NCI-H1048 (cell line): ENCODE results near the gene ESPL1.
A peak's percentile ranks its signal among the peaks of the same experiment; 100 is the strongest.
"Not testable (repeated sequence)": the region's sequence is repeated elsewhere in the genome, so short reads cannot be mapped to it uniquely, and the experiment has no call there.

Experiments
- DNase-seq: peaks from one replicate; lab custom pipeline; 2025; lab: John Stamatoyannopoulos, UW

The ESPL1 gene

DNA sequence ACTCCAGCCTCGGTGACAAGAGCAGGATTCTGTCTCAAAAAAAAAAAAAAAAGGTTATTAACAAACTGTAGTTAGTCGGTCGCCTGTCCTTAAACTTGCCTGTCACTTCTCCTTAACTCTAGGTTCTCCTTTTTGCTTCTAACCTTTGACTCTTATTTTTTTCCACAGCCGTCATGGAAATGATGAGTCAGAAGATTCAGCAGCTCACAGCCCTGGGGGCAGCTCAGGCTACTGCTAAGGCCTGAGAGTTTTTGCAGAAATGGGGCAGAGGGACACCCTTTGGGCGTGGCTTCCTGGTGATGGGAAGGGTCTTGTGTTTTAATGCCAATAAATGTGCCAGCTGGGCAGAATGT is 31.0 kb downstream of the ESPL1 start:
- DNase-seq, result no peak

DNA sequence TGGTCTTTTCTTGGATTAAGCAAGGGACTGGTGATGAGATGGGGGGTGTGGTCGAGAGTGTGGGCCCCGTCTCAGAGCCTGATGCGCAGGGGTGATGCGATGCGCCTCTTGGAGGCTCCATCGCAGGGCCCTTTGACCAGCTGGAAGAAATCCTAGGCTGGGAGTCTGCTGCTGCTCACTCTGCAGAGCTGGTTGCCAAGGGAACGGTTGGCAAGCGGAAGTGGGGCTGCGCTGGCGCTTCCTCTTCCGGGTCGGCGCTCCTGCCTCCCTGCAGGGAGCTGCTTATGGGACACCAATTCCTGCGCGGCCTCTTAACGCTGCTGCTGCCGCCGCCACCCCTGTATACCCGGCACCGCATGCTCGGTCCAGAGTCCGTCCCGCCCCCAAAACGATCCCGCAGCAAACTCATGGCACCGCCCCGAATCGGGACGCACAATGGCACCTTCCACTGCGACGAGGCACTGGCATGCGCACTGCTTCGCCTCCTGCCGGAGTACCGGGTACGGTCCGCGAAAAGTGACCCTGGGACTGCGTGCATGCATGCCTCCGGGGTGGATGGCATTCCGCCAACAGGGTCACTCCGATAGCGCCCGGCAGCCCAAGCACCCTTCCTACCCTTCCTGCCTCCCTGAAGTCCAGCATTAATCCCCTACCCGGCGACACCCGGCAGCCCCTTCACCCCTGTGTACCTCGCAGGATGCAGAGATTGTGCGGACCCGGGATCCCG is 31.5 kb downstream of the ESPL1 start, which contains the start of gene MYG1:
MYG1 (plus strand) TSS at position 242 of the 727 bp plus-strand sequence; CDS start at position 285, 43 bp downstream.
- DNase-seq, result peak; percentile 79

DNA sequence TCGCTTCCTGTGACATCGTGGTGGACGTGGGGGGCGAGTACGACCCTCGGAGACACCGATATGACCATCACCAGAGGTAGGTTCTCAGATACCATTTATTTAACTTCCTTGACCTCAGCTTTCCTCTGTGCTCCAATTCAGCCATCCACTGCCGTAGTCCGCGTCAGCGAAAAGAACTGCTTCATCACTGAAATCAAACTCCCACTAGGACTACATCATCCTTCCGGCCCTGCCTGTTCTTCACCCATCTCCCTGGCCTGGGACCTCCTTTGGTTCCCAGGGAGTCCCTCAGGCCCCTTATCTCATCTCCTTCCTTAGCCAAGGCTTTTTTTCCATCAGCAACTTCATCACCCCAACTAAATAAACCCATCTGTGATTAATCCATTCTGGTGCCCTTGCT is 32.1 kb downstream of the ESPL1 start:
- DNase-seq, result no peak

DNA sequence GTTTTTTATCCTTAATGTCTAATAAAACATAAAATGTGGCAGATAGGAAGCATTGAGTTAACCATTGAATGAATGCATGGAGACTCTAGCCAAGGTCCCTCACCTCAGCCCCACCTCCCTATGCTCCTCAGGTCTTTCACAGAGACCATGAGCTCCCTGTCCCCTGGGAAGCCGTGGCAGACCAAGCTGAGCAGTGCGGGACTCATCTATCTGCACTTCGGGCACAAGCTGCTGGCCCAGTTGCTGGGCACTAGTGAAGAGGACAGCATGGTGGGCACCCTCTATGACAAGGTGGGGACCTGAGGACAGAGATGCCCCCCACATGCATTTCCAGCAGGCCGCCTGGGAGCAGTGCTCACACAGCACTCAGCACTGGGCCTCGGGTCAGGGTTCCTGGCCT is 34.8 kb downstream of the ESPL1 start:
- DNase-seq, result no peak

DNA sequence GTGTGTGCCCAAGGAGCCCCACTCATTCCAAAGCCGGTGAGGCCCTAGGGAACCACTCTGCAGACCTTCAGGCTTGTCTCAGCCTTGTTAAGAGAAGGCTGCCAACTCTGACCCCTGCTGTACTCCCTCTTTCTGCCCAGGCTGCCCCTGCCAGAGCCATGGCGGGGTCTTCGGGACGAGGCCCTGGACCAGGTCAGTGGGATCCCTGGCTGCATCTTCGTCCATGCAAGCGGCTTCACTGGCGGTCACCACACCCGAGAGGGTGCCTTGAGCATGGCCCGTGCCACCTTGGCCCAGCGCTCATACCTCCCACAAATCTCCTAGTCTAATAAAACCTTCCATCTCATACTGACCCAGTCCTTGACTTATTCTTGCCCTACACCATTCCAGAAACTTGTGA is 38.7 kb downstream of the ESPL1 start:
- no peak for DNase-seq

DNA sequence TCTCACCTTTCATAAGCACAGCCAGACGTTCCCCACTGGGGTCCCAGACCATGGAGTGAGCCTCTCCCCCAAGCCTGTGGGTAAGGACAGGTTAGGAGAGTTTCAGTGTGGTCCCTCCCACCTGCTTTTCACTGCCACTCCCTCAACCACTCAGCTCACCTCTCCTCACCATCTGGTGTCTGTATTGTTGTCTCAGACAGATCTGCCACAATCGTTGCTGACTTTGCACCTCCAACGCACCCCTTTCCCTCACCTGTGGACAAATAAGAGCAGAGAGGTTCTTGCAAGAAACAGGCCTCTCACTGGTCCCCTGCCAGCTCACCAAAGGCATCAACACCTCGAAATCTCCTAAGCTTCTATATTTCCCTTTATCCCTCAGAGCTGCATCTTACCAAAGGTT is 40.2 kb downstream of the ESPL1 start:
- no peak for DNase-seq

DNA sequence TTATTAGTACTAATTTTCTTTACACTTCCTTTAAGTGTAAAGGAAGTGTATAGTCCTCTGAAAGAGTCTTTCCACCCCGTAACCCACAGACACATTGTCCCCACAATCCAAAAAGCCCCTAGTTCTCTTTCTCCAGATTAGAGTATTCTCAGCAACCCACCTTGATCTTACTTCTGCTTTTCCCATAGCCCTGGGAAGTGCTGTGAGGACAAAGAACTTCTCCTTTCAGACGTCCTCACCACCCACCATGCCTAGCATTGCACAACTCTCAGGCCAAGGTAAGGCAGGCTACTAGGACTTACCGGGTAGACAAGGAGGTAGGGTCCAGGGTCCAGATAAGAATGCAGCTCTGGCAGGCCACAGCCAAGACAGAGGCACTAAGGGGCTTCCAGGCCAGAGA is 45.9 kb downstream of the ESPL1 start:
- no peak for DNase-seq

DNA sequence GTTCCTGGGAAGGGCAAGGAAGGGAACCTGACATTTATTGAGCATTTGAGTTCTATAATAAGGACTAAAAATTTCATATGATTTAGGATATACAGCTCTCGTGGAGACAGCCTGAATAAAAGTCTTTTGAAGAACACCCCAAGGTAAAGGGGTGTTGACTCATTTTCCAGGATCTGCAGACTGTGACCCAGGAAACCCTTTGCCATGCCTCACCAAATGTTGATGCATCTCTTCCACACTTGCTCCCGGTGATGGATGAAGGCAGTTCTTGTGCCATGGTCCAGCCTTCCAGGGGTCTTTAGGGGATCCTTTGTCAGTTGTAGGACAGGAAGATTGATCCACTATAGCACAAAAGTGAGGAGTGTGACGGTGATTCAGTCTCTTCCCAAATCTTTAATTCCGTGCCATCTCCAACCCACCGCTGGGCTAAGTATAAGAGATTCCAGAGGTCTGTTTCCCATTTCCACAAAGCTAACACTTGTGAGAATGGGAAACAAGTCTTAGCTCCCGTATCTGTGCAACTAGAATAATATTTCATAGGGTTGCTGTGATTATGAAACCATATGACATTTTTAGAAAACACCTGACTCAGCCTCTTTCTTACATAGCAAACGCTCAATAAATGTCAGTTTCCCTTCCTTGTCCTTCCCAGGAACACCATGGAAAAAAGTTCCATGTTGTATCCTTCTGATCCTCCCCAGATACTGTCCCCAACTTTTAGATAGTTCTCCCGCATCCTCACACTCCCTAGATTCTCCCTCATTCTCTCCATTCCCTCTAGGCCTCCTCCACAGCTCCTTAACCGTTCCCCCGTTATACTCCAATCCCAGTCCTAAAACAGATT is 52.5 kb downstream of the ESPL1 start:
- DNase-seq, result no peak

DNA sequence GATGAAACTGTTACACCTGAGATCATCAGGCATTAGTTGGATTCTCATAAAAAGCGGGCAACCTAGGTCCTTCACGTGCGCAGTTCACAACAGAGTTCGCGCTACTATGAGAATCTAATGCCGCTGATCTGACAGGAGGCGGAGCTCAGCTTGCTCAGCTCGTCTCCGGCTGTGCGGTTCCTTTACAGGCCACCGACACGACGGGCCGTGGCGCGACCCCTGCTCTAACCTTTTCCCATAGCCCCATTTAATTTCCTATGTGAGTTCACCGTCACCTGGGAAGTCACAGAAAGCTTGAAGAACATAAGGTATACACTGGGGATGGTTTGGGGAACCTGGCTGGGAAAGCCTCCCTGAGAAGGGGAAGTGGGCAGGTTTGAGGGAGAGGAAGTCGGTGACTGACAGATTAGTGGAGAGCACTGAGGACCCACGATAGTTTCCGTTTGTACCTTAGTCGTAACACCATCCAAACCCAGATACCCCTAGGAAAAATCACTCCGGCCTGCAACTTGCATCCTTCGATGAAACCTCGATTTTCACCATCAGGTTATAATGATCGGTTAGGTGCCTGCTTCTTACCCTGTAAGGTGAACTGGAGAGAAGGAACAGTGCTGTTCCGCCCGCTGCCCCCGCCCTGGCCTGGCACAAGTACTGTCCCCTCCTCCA is 56.1 kb downstream of the ESPL1 start:
- DNase-seq, result no peak

DNA sequence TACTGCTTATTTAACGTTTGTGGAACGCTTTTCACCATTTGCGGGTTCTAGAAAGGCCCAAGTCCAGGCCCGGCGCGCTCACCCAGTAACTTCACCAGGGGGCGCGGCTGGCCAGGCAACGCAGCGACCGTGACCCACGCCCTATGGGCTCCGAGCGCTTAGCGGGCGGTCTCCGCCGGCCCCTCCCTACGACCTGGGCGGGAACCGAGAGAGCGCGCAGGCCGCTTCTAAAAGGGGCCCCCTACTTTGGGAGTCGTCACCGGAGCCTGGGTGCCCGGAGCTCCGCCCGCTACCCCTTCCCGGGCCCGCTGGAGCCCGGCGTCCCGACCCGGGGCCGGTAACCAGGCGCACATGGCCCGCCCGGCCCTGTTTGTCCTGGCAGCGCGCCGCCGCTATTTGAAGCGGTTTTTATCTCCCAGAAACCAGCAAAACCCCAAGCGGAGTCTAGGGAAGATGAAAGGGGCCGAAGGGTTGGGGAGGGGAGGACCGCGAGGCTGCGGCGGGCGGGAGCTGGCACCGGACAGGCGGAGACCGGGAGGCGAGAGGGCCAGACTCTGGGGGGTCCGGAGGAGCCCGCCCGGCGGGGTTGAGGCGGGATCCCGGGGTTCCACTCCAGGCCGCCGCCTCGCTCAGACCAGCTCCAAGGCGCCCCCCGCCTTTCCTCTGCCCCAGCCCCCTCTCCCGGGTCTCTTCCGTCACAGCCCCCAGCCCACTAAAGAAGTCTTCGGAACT is 56.8 kb downstream of the ESPL1 start:
- peak; percentile 52 for DNase-seq

DNA sequence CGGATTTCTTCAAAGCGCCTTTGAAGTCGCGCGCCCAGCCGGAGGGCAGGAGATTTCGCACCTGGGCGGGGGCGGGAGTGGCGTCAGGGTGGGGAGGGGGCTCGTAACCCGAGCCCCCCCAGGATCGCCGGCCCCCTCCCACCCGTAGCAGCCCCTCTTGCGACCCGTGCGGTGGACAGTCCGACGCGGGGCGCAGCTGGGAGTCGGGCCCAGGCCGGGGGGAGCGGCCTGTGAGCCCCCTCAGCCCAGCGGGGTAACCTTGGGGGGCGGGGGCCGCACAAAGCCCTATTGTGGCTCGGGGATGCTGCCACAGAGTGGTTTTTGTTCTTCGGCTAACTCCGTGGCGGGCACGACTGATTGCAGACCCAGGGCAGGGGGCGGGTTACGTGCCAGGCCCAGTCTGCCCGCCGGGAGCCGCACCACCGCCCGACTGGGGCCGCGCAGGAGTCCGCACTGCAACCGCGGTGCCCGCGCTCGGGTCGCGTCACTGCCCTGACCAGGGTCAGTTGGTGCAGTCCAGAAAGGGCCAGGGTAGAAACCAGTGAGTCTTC is 57.5 kb downstream of the ESPL1 start:
- no peak for DNase-seq

DNA sequence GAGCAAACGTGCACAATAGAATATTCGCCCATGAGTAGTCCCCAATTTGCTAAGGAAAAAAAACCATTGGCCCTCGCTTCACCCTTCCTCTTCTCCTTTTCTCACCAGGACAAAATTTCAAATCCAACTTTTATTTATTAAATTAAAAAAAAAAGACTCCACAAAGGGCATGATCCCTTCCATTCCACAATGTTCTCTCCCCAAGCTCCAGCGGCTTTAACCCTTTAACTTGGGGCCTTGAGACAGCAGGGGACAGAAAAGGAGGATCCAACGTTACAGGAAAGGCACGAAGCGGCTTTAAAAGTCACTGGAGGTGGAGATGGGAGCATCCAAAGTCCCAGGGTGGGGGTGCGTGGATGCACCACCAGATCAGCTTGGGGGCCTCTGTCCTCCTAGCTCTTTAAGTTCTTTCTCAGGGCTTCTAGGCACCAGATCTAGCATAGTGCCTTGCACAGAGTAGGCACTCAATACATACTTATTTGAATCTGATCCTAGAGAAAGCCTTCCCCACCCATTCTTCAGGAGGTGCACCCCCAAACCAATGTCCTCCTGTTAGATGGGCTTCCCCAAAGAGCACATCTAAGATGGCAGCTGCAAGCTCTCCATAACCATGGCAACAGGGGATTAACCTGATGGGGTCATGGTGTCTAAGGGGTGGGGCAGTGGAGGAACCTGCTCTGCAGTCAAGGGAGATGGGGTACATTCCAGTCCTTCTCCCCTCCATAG is 58.5 kb downstream of the ESPL1 start:
- DNase-seq, result no peak

DNA sequence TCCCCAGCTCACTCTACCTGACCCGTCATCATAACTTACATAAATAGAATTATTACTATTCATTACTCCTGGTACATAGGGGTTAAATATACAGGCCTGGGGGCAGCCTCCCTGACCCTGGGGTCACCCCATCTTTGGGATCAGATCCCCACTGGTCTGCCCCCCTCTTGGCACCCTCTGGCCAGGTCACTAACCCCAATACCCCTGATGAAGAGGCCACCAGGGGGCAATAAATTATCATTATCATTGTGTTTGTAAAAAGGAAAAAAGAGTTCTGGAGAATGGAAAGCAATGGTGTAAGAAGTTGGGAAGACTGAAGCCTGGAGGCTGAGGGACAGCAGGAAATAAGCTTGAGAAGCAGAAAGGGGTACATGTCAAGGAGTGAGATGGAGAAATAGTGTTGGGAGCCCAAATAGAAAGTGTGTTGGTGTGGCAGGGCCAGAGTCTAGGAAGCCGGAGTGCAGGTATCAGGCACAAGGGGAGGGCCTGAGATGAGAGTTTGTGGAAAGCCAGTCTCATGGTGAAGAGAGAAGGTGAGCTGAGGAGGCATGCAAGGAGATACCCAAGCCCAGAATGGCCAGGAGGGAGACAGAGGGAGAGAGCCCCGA is 59.4 kb downstream of the ESPL1 start:
- no peak for DNase-seq

DNA sequence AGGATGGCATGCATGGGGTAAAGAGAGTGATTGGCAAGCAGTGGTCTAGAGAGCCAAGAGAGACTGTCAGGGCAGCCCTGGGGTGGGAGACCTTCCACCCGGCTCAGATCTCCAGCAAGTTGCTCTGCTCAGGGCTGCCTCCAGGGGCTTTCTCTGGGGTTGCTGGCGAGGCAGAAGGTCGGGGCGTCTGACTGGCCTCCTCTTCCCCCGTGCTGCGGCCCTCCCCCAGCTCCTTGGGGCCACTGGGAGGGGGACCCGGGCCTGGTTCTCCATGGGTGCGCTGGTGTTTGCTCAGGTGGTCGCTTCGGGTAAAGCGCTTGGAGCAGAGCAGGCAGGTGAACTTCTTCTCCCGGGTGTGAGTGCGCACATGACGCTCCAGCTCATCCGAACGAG is 59.9 kb downstream of the ESPL1 start:
- DNase-seq, result no peak

DNA sequence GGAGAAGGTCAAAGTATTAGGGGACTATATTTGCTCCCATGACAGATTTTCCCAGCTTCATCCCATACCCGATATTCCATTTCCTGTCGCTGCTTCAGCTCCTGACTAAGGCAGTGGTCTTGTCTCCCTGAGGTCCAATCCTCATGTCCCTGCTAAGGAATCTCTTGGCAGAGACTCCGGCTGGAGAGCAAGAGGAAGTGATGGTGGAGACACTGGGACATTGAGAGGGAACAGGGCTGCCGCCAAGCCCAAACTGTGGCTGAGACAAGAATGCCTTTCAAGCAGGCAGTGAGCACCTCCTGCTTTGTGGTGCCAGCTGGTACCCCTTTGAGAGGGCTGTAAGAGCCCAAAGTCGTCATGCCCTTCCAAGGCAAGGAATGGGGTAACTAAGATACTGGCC is 62.6 kb downstream of the ESPL1 start:
- DNase-seq, result no peak

DNA sequence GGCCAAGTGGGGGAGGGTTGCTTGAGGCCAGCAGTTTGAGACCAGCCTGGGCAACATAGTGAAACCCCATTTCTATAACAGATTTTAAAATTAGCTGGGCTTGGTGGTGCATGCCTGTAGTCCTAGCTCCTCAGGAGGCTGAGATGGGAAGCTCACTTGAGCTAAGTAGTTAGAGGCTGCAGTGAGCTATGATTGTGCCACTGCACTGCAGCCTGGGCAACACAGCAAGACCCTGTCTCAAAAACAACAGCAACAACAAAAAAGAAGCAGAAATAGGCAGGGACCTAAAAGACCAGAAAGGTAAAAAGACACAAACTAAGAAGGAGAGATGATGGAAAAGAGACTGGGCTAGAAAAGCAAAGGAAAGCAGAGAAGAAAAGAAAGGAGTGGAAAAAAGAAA is 64.2 kb downstream of the ESPL1 start:
- not testable (repeated sequence) for DNase-seq

DNA sequence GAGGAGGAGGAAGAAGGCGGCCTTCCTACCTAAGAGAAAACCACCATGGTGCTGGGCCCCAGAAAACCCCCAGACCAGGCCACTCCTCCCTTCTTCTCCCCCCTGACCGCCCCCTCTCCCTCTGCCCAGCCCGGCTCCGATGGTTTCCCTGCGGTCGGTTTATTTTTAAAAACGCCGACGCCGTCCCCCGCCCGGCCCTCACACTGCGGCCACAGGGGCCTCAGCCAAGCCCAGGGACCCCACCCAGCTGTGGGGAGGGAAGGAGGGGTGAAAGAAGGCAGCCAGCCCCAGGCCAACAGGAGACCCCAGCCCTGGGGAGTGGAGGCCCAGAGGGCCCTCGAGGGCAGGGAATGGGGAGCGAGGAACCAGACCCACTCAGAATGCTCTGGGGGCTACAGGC is 64.6 kb downstream of the ESPL1 start:
- no peak for DNase-seq

DNA sequence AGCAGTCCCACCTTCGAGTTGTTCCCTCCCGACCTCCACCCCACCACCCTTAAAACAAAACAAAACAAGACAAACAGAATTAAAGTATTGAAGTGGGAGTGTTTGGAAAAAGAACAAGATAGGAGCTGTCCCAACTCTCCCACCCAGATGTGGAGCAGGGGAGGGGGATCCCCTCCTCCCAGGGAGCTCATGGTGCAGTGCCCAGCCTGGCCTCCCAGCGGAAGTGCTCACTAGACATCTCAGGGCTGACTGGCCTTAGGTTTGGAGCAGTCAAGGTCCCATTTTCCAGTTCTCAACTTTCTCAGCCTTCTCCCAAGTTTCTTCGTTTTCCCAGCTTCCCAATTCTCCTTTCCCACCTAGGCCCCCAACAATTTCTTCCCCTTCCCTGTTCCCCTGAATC is 65.2 kb downstream of the ESPL1 start:
- no peak for DNase-seq

DNA sequence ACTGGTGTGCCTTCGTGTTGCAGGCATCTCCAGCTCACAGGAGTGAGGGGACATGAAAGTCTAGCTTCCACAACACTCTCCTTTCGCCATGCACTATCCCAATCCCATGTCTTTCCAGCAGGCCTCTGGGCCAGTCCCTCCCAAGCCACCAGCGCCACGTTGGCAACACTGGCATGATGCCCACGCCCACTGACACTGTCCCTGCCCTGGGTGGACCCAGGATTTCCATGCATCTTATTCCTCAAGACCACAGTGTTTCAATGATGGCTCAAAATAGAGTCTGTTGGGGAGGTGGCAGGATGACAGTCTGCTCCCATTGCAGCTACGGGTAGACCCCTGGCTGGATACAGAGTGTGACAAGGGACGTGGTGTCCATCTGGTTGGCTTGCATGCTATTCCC is 65.7 kb downstream of the ESPL1 start:
- DNase-seq, result no peak

DNA sequence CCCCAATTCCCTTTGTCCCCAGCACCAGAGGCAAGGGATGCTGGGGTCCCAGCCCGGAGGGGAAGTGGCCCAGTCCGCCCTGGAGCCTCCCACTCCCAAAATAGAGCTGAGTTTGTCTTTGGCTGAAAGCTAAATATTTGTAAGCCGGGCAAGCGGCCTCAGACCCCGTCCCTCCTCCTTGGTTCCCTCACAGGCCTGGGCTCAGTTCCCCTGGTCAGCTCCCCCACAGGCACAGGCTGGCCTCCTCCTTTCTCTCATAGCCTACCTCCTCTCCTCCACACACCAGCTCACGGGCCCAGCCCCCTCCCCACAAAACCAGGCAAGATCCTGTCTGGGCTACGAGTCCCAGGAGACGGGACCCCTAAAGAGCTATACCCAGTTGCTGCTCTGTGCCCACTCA is 66.7 kb downstream of the ESPL1 start:
- DNase-seq, result no peak

DNA sequence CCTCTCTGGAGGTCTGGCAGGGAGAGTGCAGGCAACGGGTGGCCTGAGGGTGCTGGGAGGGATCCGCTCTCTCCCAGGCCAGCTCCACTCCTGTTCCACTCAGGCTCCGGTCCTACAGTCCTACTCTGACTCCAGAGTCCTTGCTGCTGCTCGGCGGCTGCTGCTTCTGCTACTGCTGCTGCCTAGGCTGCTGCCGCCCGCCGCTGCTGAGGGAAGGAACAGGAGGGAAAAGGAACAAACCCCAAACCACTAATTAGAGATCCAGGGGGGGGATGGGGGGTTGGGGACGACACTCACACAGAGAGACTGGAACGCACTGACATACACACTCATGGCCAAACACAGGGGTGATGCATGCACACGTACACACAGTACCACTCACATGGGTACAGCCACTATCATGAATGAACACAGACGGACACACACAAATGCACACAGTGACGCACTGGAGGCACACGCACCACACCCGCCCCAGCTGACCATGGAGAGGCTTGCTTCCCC is 68.1 kb downstream of the ESPL1 start, which contains the start of gene SP7:
SP7 (minus strand) TSS at position 174 of the 501 bp plus-strand sequence. CDS start 708 bp downstream, outside the sequence.
- no peak for DNase-seq
